GM12864 (cell line): ENCODE results near the gene KHDC3L.

Experiments used
- DNase-seq: peaks from one replicate; pipeline ENCODE4 v3.0.0-alpha.2; 2011; ENCODE audit warnings: low read depth
- H3K4me3 ChIP-seq: 2 replicates; pipeline ENCODE4 v1.5.1; 2011; ENCODE audit warnings: mild to moderate bottlenecking, low read depth, low read length, control low read depth
- CTCF ChIP-seq: IDR thresholded peaks from 2 replicates; pipeline ENCODE4 v1.5.1; 2011; ENCODE audit warnings: low read depth, mild to moderate bottlenecking, moderate library complexity, low read length, control low read depth, inconsistent platforms; ENCODE audit errors: missing control alignments

Gene KHDC3L

GRCh38 chr6:73353636-73354593 lies 8.5 kb upstream of the KHDC3L start, which contains the start of gene DPPA5:
Gene DPPA5 (minus strand): TSS chr6:73354276. CDS start chr6:73354225, 51 bp downstream.
- no peak within 1 kb of the TSS for H3K4me3 ChIP-seq
- DNase-seq: no peak
- TF ChIP-seq CTCF: no peak

GRCh38 chr6:73362869-73363536 lies 545 bp downstream of the KHDC3L start:
- DNase-seq: no peak
- no peak for TF ChIP-seq CTCF
- no peak overlapping the region for H3K4me3 ChIP-seq

GRCh38 chr6:73363537-73363875 lies 1.0 kb downstream of the KHDC3L start:
- no peak for DNase-seq
- no peak overlapping the region for H3K4me3 ChIP-seq
- no peak for TF ChIP-seq CTCF

GRCh38 chr6:73364121-73364520 lies 1.7 kb downstream of the KHDC3L start:
- H3K4me3 ChIP-seq: no peak overlapping the region
- no peak for TF ChIP-seq CTCF
- no peak for DNase-seq

GRCh38 chr6:73364549-73364948 lies 2.1 kb downstream of the KHDC3L start:
- no peak for DNase-seq
- TF ChIP-seq CTCF: no peak
- no peak overlapping the region for H3K4me3 ChIP-seq

GRCh38 chr6:73367761-73368355 lies 5.4 kb downstream of the KHDC3L start:
- DNase-seq: no peak
- no peak overlapping the region for H3K4me3 ChIP-seq
- TF ChIP-seq CTCF: no peak
